Thyroid gland (tissue), 4 donors: Measurements from ENCODE around the gene TSHZ2.

Experiments
- POLR2A ChIP-seq, 2 donors: fragments of 450-650 bp; IDR thresholded peaks; one replicate each; pipeline ENCODE4 v1.6.1; 2017; ENCODE audit warnings: antibody characterized with exemption in 2 of 2, mild to moderate bottlenecking in 2 of 2, moderate library complexity in 1 of 2
- TF ChIP-seq, protein P1 (sequence below), 6 experiments: fragments of 200-600 bp in 3 of 6; fragments of 450-650 bp in 3 of 6; sonication (generic) in 3 of 6; IDR thresholded peaks; one replicate each; pipeline ENCODE4 v1.5.1; 2016 to 2019; ENCODE audit warnings: antibody characterized with exemption in 6 of 6, mild to moderate bottlenecking in 2 of 6, inconsistent platforms in 1 of 6, moderate library complexity in 1 of 6

DNA sequence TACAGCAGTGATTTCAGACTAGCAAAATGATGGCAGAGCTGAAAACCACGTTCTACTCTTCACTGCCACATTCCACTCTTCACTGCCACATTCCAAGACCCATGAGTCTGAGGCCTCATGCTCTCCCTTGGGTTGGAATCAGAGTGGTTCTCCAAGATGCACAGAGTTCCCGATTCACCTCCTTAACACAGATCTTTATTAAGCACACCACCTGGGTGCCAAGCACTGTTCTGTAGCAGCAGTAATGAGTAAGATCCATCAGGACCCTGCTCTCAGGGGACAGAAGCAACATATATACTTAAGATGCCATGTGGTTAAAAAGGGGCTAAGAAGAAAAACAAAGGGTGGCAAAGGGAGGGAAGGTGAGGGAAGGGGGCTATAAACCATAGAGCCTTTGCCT, 26.9 kb downstream of the TSHZ2 start:
- TF ChIP-seq, protein P1, sequence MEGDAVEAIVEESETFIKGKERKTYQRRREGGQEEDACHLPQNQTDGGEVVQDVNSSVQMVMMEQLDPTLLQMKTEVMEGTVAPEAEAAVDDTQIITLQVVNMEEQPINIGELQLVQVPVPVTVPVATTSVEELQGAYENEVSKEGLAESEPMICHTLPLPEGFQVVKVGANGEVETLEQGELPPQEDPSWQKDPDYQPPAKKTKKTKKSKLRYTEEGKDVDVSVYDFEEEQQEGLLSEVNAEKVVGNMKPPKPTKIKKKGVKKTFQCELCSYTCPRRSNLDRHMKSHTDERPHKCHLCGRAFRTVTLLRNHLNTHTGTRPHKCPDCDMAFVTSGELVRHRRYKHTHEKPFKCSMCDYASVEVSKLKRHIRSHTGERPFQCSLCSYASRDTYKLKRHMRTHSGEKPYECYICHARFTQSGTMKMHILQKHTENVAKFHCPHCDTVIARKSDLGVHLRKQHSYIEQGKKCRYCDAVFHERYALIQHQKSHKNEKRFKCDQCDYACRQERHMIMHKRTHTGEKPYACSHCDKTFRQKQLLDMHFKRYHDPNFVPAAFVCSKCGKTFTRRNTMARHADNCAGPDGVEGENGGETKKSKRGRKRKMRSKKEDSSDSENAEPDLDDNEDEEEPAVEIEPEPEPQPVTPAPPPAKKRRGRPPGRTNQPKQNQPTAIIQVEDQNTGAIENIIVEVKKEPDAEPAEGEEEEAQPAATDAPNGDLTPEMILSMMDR (IDR thresholded peaks at IDR 0.05) = no peak
- TF ChIP-seq POLR2A (IDR thresholded peaks at IDR 0.05) = no peak
